Coronary artery (tissue), 2 donors: Measurements from ENCODE around the gene SPEN.

Experiments used
- DNase-seq: peaks from one replicate; pipeline ENCODE4 v3.0.0-alpha.2; 2017; ENCODE audit warnings: low spot score
- H3K27ac ChIP-seq, 2 donors: fragments of 200-600 bp; sonication (generic); one replicate each; pipeline ENCODE4 v1.5.1; 2016 to 2019
- H3K4me3 ChIP-seq: fragments of 200-600 bp; sonication (generic); 2 replicates; pipeline ENCODE4 v1.5.1; 2016; ENCODE audit warnings: mild to moderate bottlenecking, moderate library complexity
- CTCF ChIP-seq: fragments of 200-600 bp; sonication (generic); IDR thresholded peaks from one replicate; pipeline ENCODE4 v1.5.1; 2019; ENCODE audit warnings: antibody characterized with exemption

SPEN gene

GRCh38 chr1:15847893-15848142, 311 bp downstream of the SPEN start:
- Histone ChIP-seq H3K4me3 (peak overlapping the region; percentile 94), H3K27ac (peak overlapping the region; percentile 94 to 99)
- DNase-seq: no peak
- TF ChIP-seq CTCF: no peak

- H3K4me3 ChIP-seq: peak overlapping the region; percentile 94
- peak overlapping the region; percentile 94 to 99 for H3K27ac ChIP-seq
- DNase-seq: peak; percentile 78
- no peak for TF ChIP-seq CTCF
These were observed 829 bp downstream of the SPEN start for GRCh38 chr1:15848143-15848928.

- peak overlapping the region; percentile 94 to 99 for H3K27ac ChIP-seq
- no peak for TF ChIP-seq CTCF
- peak; percentile 91 for DNase-seq
- peak overlapping the region; percentile 94 for H3K4me3 ChIP-seq
These were observed 1.6 kb downstream of the SPEN start for GRCh38 chr1:15848929-15849774.

- Histone ChIP-seq H3K27ac (peak overlapping the region; percentile 94 to 99), H3K4me3 (peak overlapping the region; percentile 94)
- TF ChIP-seq CTCF: no peak
- no peak for DNase-seq
These were observed 2.3 kb downstream of the SPEN start for GRCh38 chr1:15849775-15850324.

GRCh38 chr1:15850471-15851001, 3.0 kb downstream of the SPEN start:
- TF ChIP-seq CTCF: no peak
- peak overlapping the region; percentile 31 to 94 for H3K27ac ChIP-seq
- H3K4me3 ChIP-seq: peak overlapping the region; percentile 94
- no peak for DNase-seq

GRCh38 chr1:15851210-15852035, 3.9 kb downstream of the SPEN start:
- Histone ChIP-seq H3K27ac (peak overlapping the region; percentile 52 to 94), H3K4me3 (peak overlapping the region; percentile 23)
- no peak for DNase-seq
- no peak for TF ChIP-seq CTCF
